Measurements from ENCODE around the gene ZFAND4.
"Not testable (repeated sequence)": the region's sequence is repeated elsewhere in the genome, so short reads cannot be mapped to it uniquely, and the experiment has no call there.

The ZFAND4 gene

GRCh38 chr10:45602836-45603235, 69.7 kb downstream of the ZFAND4 start:
- Mint-ChIP-seq H3K4me1 (no peaks in the 10 kb centered on the region), H3K36me3 (no peaks in the 10 kb centered on the region), H3K4me3 (no peak overlapping the region)

DNA sequence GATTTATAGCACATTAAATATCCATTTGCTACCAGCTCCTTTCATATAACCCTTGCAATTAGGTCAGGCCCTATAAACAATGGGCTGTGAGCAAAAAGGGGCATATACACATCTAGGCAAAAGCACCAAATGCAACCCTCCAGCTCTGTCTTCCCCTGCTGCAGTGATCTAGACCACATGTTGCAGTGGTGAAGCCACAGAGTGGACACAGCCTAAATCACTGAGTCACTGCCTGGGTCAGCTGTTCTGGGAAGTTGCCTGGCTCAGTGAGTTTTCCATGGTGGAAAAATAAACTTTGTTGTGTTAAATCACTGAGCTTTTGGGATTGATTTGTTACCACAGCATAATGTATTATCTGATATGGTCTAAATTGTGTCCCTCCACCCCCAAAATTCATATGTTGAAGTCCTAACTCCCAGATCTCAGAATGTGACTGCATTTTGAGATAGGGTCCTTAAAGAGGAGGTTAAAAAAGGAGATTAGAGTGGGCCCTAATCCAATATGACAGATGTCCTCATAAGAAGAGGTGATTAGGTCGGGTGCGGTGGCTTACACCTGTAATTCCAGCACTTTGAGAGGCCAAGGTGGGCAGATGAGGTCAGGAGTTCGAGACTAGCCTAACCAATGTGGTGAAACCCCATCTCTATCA, 70.4 kb downstream of the ZFAND4 start:
- H3K9me3 Mint-ChIP-seq = no peaks in the 10 kb centered on the region
- H3K4me3 Mint-ChIP-seq = no peak overlapping the region
- no peak for ATAC-seq

More at GRCh38 chr10:45602836-45603235, 69.7 kb downstream of the ZFAND4 start:
- no peaks in the 10 kb centered on the region for H3K9me3 Mint-ChIP-seq
- no peak overlapping the region for H3K27ac Mint-ChIP-seq
- no peak for DNase-seq (ENCODE audit: low spot score in 2 of 2)
- no peak for ATAC-seq

GRCh38 chr10:45601254-45601930, 71.2 kb downstream of the ZFAND4 start:
- not testable (repeated sequence) for H3K27ac Mint-ChIP-seq; H3K4me1 Mint-ChIP-seq; H3K9me3 Mint-ChIP-seq; DNase-seq (ENCODE audit: low spot score in 2 of 2); H3K36me3 Mint-ChIP-seq; ATAC-seq
- peak overlapping the region; percentile 15 for H3K4me3 Mint-ChIP-seq

More for the DNA sequence above, 70.4 kb downstream of the ZFAND4 start:
- no peaks in the 10 kb centered on the region for H3K4me1 Mint-ChIP-seq
- no peaks in the 10 kb centered on the region for H3K36me3 Mint-ChIP-seq
- H3K27ac Mint-ChIP-seq = no peak overlapping the region
- DNase-seq (ENCODE audit: low spot score in 2 of 2) = no peak

- not testable (repeated sequence) for H3K4me1 Mint-ChIP-seq; H3K9me3 Mint-ChIP-seq; H3K27ac Mint-ChIP-seq; DNase-seq (ENCODE audit: low spot score in 2 of 2); ATAC-seq; H3K36me3 Mint-ChIP-seq
- H3K4me3 Mint-ChIP-seq = peak overlapping the region; percentile 15
Measured at GRCh38 chr10:45600337-45601253, 72.0 kb downstream of the ZFAND4 start.

- no peak overlapping the region for H3K27ac Mint-ChIP-seq
- no peak for DNase-seq (ENCODE audit: low spot score in 2 of 2)
- H3K4me1 Mint-ChIP-seq = peaks cover 12% of the 10 kb centered on the region
- peaks cover 14% of the 10 kb centered on the region for H3K36me3 Mint-ChIP-seq
- no peak overlapping the region for H3K4me3 Mint-ChIP-seq
- H3K9me3 Mint-ChIP-seq = no peaks in the 10 kb centered on the region
- ATAC-seq = no peak
Measured at GRCh38 chr10:45599646-45600045, 72.9 kb downstream of the ZFAND4 start.

DNA sequence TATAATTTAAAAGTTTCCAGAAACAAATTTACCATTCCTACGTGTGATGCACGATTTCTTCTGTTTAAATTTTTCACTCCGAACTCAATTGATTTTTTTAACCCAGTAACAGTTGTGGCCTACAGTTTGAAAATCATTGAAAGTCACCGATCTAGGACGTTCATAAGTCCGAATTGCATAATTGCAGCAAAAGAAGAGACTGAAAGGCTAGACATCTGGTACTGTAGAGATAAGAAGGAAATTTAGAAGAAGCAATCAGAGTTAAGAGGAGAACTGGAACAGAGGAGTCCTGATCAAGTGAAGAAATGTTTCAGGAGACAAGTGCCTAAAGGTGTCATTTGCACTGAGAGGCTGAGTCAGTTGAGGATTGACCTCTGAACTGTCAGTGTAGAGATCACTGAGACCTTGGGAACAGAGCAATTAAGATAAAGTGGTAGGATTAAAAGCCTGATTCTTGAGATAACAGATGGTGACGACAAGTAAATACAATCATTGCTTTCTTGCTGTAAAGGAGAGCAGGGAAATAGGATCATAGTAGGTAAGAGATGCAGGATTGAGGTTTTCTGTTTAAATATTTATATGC, 73.5 kb downstream of the ZFAND4 start:
- no peak for ATAC-seq
- H3K4me1 Mint-ChIP-seq = peaks cover 12% of the 10 kb centered on the region
- H3K36me3 Mint-ChIP-seq = peaks cover 17% of the 10 kb centered on the region
- no peaks in the 10 kb centered on the region for H3K9me3 Mint-ChIP-seq
- H3K27ac Mint-ChIP-seq = no peak overlapping the region
- no peak overlapping the region for H3K4me3 Mint-ChIP-seq
- no peak for DNase-seq (ENCODE audit: low spot score in 2 of 2)

- H3K27ac Mint-ChIP-seq = no peak overlapping the region
- H3K9me3 Mint-ChIP-seq = no peaks in the 10 kb centered on the region
- no peak for ATAC-seq
- no peak overlapping the region for H3K4me3 Mint-ChIP-seq
- DNase-seq (ENCODE audit: low spot score in 2 of 2) = no peak
- peaks cover 36% of the 10 kb centered on the region for H3K4me1 Mint-ChIP-seq
- peaks cover 20% of the 10 kb centered on the region for H3K36me3 Mint-ChIP-seq
Measured at GRCh38 chr10:45596526-45596925, 76.0 kb downstream of the ZFAND4 start.

DNA sequence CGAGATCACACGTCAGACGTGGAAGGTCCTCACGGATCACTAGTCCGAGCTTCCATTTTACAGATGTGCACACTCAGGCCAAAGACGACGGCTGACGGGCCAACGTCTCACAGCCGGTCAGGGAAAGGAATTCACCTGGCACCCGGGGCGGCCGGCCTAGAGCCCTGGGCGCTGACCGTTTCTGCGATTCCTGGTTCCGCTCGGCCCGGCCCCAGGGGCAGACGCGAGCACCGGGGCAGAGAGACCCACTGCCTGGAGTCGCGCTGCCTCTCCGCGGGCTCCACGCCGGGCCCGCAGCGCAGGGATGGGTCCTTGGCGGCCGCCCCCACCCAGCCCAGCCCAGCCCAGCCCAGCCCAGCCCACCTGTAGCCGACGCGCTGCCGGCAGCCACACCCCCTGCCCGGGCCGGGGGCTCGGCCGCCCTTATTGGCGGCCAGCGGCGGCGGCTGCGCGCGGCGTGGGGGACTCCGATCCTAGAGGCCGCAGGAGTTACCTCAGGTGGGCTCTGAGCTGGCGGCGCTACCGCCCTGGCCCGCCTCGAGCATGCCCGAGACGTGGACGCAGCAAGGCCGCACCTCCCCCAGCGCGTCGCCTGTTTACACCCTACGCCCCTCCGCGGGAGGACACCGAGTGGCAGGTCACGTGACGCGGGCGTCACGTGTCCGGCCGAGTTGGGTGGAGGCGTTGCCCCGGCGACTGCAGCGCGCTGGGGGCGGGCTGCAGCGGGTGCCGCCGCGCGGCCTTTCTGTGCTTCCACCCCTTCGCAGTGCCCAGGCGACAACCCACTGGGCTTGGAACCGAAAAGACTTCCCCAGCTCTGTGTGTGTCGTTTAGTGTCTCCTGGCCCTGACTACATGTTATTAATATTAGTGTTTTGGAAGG, 78.1 kb downstream of the ZFAND4 start:
- DNase-seq (ENCODE audit: low spot score in 2 of 2) = peak; percentile 87 to 94

DNA sequence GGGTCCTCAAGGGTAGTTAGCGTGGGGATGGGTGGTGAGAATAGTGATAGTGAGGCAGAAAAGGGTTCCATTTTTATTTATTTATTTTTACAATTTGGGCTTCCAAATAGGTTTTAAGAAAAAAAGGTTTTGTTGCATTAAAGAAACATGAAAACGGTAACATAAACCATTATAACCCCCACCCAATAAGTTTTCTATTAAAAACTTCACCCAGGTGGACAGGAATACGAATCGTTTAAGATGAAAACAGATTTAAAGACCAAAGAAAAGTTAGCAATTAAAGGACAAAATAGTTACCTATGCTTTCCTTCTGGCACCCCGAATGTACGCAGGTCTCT, 78.7 kb downstream of the ZFAND4 start:
- H3K4me3 Mint-ChIP-seq = peak overlapping the region; percentile 70
- ATAC-seq = no peak
- H3K36me3 Mint-ChIP-seq = peaks cover 20% of the 10 kb centered on the region
- H3K9me3 Mint-ChIP-seq = no peaks in the 10 kb centered on the region
- peaks cover 43% of the 10 kb centered on the region for H3K4me1 Mint-ChIP-seq
- no peak for DNase-seq (ENCODE audit: low spot score in 2 of 2)
- peak overlapping the region; percentile 72 for H3K27ac Mint-ChIP-seq

More for the DNA sequence above, 78.1 kb downstream of the ZFAND4 start:
- Mint-ChIP-seq H3K4me1 (peaks cover 43% of the 10 kb centered on the region), H3K9me3 (no peaks in the 10 kb centered on the region), H3K27ac (peak overlapping the region; percentile 72), H3K4me3 (peak overlapping the region; percentile 70), H3K36me3 (peaks cover 20% of the 10 kb centered on the region)
- peak; percentile 96 for ATAC-seq

GRCh38 chr10:45592926-45593325, 79.6 kb downstream of the ZFAND4 start:
- H3K4me1 Mint-ChIP-seq = peaks cover 43% of the 10 kb centered on the region
- peak overlapping the region; percentile 70 for H3K4me3 Mint-ChIP-seq
- ATAC-seq (no peak), DNase-seq (ENCODE audit: low spot score in 2 of 2) (no peak)
- H3K27ac Mint-ChIP-seq = no peak overlapping the region
- no peaks in the 10 kb centered on the region for H3K9me3 Mint-ChIP-seq
- peaks cover 20% of the 10 kb centered on the region for H3K36me3 Mint-ChIP-seq

- Mint-ChIP-seq H3K9me3 (no peaks in the 10 kb centered on the region), H3K36me3 (peaks cover 20% of the 10 kb centered on the region), H3K27ac (no peak overlapping the region), H3K4me1 (peaks cover 43% of the 10 kb centered on the region), H3K4me3 (peak overlapping the region; percentile 70)
- ATAC-seq (no peak), DNase-seq (ENCODE audit: low spot score in 2 of 2) (no peak)
Measured at GRCh38 chr10:45592432-45592831, 80.1 kb downstream of the ZFAND4 start.

DNA sequence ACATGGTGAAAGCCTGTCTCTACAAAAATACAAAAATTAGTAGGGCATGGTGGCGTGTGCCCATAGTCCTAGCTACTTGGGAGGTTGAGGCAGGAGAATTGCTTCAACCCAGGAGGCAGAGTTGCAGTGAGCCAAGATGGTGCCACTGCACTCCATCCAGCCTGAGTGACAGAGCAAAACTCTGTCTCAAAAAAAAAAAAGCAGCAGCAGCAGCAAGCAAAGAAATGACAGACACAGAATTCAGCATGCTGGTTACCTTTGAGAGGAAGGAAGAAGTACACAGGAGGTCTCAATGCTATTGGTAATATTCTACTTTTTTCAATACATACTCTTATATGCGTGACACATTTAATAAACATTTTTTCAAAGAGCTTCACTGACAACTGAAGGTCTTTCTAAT, 81.3 kb downstream of the ZFAND4 start:
- DNase-seq (ENCODE audit: low spot score in 2 of 2) (no peak), ATAC-seq (no peak)
- H3K4me1 Mint-ChIP-seq = peaks cover 43% of the 10 kb centered on the region
- peaks cover 20% of the 10 kb centered on the region for H3K36me3 Mint-ChIP-seq
- no peak overlapping the region for H3K4me3 Mint-ChIP-seq
- no peak overlapping the region for H3K27ac Mint-ChIP-seq
- peaks cover 5% of the 10 kb centered on the region for H3K9me3 Mint-ChIP-seq

DNA sequence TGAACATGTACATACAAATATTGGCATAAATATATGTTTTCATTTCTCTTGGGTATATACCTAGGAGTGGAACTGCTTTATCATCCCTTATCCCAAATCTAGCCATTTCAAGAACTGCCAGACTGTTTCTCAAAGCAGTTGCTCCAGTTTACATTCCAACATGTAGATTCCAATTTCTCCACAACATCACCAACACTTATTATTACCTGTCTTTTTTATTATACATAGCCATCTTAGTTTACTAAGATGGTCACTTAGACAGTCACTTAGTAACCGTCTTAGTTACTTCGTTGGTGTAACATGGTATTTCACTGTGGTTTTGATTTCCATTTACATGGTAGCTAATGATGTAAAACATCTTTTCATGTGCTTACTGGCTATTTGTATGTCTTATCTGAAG, 82.7 kb downstream of the ZFAND4 start:
- peaks cover 5% of the 10 kb centered on the region for H3K9me3 Mint-ChIP-seq
- DNase-seq (ENCODE audit: low spot score in 2 of 2) (no peak), ATAC-seq (no peak)
- peaks cover 38% of the 10 kb centered on the region for H3K4me1 Mint-ChIP-seq
- H3K27ac Mint-ChIP-seq = no peak overlapping the region
- H3K36me3 Mint-ChIP-seq = peaks cover 9% of the 10 kb centered on the region
- no peak overlapping the region for H3K4me3 Mint-ChIP-seq

DNA sequence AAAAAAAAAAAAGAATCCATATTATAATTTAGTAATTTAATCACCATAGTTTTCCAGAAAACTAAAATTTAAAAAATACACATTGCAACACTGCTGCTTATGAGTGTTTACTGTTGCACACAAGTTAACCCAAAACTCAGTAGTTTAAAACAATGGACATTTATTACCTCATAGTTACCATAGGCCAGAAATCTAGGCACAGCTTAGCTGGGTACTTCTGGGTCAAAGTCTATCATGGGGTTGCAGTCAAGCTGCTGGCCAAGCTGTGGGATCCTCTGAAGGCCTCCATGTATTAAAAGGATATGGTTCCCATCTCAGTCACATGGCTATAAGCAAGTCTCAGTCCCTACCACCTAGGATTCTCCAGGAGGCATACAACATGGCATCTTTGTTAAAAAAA, 83.6 kb downstream of the ZFAND4 start:
- Mint-ChIP-seq H3K9me3 (peaks cover 5% of the 10 kb centered on the region), H3K27ac (no peak overlapping the region), H3K4me3 (no peak overlapping the region), H3K36me3 (peaks cover 2% of the 10 kb centered on the region), H3K4me1 (peaks cover 42% of the 10 kb centered on the region)
- ATAC-seq (no peak), DNase-seq (ENCODE audit: low spot score in 2 of 2) (no peak)
